Endodermal cell (in vitro differentiated cells): ENCODE results near the gene CLIP2. TPM values are rescaled to one million over a fixed set of nuclear protein-coding genes. Genes with fewer than 3 reads are reported as not detected.

Experiments
- DNase-seq: peaks from one replicate; pipeline ENCODE4 v3.0.0-alpha.2; 2017
- H3K27ac ChIP-seq: 2 replicates; pipeline ENCODE4 v1.5.1; 2013; ENCODE audit warnings: mild to moderate bottlenecking, low read depth, low read length, moderate library complexity
- H3K27me3 ChIP-seq: 2 replicates; pipeline ENCODE4 v1.6.1; 2013; ENCODE audit warnings: mild to moderate bottlenecking, low read length, moderate library complexity; ENCODE audit not compliant: insufficient read depth, control insufficient read depth, poor library complexity, severe bottlenecking
- H3K36me3 ChIP-seq: 2 replicates; pipeline ENCODE4 v1.7.0; 2013; ENCODE audit warnings: mild to moderate bottlenecking, low read length, moderate library complexity; ENCODE audit not compliant: control insufficient read depth, insufficient read depth
- H3K4me1 ChIP-seq: one replicate; pipeline ENCODE4 v1.7.0; 2013; ENCODE audit warnings: low read length; ENCODE audit not compliant: control insufficient read depth, insufficient read depth
- H3K4me3 ChIP-seq: 2 replicates; pipeline ENCODE4 v1.5.1; 2013; ENCODE audit warnings: mild to moderate bottlenecking, low read length, moderate library complexity
- H3K9ac ChIP-seq: 2 replicates; pipeline ENCODE4 v1.6.1; 2013; ENCODE audit warnings: mild to moderate bottlenecking, low read length, moderate library complexity; ENCODE audit not compliant: poor library complexity, severe bottlenecking; ENCODE audit errors: extremely low read depth
- H3K9me3 ChIP-seq: 2 replicates; pipeline ENCODE4 v1.6.1; 2013; ENCODE audit warnings: mild to moderate bottlenecking, low read length, moderate library complexity; ENCODE audit not compliant: control insufficient read depth
- H3K27ac Mint-ChIP-seq: 2 replicates; pipeline ENCODE4 v1.8.0; 2020; ENCODE audit warnings: mixed read lengths
- H3K27me3 Mint-ChIP-seq: 2 replicates; pipeline ENCODE4 v1.8.0; 2021; ENCODE audit warnings: mild to moderate bottlenecking, mixed read lengths; ENCODE audit not compliant: insufficient read depth
- H3K36me3 Mint-ChIP-seq: 2 replicates; pipeline ENCODE4 v1.8.0; 2020; ENCODE audit warnings: low read depth, mixed read lengths
- H3K4me1 Mint-ChIP-seq: 2 replicates; pipeline ENCODE4 v1.8.0; 2020; ENCODE audit warnings: mixed read lengths
- H3K4me3 Mint-ChIP-seq: 2 replicates; pipeline ENCODE4 v1.8.0; 2020; ENCODE audit warnings: mild to moderate bottlenecking, moderate library complexity, mixed read lengths
- H3K9me3 Mint-ChIP-seq: 2 replicates; pipeline ENCODE4 v1.8.0; 2020; ENCODE audit warnings: mild to moderate bottlenecking, mixed read lengths
- WGBS, 2 experiments: methylation state at CpG; one replicate each; pipeline versions ENCODE4 v1.1.5 to v1.1.7; 2013; ENCODE audit warnings: missing lambda C conversion rate in 2 of 2, mixed read lengths in 1 of 2; ENCODE audit not compliant: insufficient coverage in 1 of 2, insufficient read length in 1 of 2; 5-methylcytosine and 5-hydroxymethylcytosine counted together
- total RNA-seq, 2 donors: library from RNA; stranded (reverse); fragmentation: NEBNext Ultra II Directional in 1 of 2; extraction: Animal tissue kit (Norgen Biotek cat#: 25700) in 1 of 2; gene quantifications; 2 replicates in 1 of 2; 3 replicates in 1 of 2; pipeline ENCODE4 v1.2.1, GENCODE V29; 2021
- TF ChIP-seq, protein P1 (sequence below): fragments of 200-600 bp; sonication (generic); conservative IDR thresholded peaks from 2 replicates; pipeline ENCODE4 v1.5.0; 2021; ENCODE audit warnings: antibody characterized with exemption, mild to moderate bottlenecking

The CLIP2 gene
- total RNA-seq, 2 donors from 2014 or later, result 44.3 to 57.2 TPM

DNA sequence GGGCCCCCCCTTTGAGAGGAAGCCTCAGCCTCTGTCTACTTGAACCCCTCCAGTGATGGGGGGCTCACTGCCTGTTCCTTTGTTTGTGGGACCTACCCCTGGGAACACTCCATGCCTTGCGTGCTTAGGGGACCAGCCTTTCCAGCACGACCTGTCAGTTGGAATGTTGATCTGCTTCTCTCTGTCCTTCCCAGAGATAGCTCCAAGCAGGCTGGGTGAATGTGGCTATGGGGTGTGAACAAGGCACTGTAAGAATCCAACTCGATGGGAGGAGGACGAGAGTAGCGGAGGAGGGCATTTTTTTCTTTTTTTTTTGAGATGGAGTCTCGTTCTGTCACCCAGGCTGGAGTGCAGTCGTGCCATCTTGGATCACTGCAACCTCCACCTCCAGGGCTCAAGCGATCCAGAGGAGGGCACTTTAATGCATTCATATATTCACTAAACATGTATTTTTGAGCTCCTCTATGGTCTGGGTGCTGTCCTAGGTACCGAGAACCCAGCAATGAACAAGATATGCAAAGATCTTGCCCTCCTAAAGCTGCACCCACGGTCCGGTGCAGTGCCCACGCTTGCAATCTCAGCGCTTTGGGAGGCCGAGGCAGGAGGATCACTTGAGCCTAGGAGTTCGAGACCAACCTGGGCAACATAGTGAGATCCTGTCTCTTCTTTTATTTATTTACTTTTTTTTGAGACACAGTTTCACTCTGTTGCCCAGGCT is 8.5 kb downstream of the CLIP2 start:
- TF ChIP-seq, protein P1, sequence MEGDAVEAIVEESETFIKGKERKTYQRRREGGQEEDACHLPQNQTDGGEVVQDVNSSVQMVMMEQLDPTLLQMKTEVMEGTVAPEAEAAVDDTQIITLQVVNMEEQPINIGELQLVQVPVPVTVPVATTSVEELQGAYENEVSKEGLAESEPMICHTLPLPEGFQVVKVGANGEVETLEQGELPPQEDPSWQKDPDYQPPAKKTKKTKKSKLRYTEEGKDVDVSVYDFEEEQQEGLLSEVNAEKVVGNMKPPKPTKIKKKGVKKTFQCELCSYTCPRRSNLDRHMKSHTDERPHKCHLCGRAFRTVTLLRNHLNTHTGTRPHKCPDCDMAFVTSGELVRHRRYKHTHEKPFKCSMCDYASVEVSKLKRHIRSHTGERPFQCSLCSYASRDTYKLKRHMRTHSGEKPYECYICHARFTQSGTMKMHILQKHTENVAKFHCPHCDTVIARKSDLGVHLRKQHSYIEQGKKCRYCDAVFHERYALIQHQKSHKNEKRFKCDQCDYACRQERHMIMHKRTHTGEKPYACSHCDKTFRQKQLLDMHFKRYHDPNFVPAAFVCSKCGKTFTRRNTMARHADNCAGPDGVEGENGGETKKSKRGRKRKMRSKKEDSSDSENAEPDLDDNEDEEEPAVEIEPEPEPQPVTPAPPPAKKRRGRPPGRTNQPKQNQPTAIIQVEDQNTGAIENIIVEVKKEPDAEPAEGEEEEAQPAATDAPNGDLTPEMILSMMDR, result no peak
- Histone ChIP-seq H3K9ac (no peak overlapping the region), H3K9me3 (no peaks in the 10 kb centered on the region), H3K27ac (no peak overlapping the region), H3K27me3 (no peaks in the 10 kb centered on the region), H3K4me3 (no peak overlapping the region), H3K36me3 (peaks cover 8% of the 10 kb centered on the region), H3K4me1 (peaks cover 3% of the 10 kb centered on the region)
- Mint-ChIP-seq H3K9me3 (peaks cover 2% of the 10 kb centered on the region), H3K4me3 (no peak overlapping the region), H3K4me1 (peaks cover 22% of the 10 kb centered on the region), H3K27ac (peak overlapping the region; percentile 35), H3K36me3 (peaks cover 30% of the 10 kb centered on the region), H3K27me3 (no peaks in the 10 kb centered on the region)
- no peak for DNase-seq
- 95 to 96% methylated on average over 11 to 15 of the region's 15 CpGs for WGBS, 2 experiments

DNA sequence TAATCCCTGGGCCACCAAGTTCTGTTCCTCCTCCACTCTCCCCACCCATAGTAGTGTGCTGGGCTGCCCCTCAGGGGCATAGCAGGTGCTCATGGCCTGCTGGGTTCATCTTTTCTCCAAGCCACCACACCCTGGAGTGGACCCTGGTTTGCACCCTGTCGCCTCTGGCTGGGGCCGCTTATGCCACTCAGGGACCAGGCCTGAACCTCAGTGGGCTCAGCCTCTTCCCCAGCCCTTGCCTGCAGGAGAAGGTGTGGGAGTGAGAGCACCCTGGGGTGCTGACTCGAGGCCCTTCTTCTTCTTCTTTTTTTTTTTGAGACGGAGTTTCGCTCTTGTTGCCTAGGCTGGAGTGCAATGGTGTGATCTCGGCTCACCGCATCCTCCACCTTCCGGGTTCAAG is 10.2 kb downstream of the CLIP2 start:
- Mint-ChIP-seq H3K36me3 (peaks cover 30% of the 10 kb centered on the region), H3K4me3 (no peak overlapping the region), H3K27me3 (no peaks in the 10 kb centered on the region), H3K9me3 (peaks cover 2% of the 10 kb centered on the region), H3K4me1 (peaks cover 8% of the 10 kb centered on the region), H3K27ac (no peak overlapping the region)
- H3K4me1 ChIP-seq, result no peaks in the 10 kb centered on the region
- WGBS, 2 experiments, result 73 to 95% methylated on average over 3 to 8 of the region's 8 CpGs
- peaks cover 8% of the 10 kb centered on the region for H3K36me3 ChIP-seq
- no peak overlapping the region for H3K27ac ChIP-seq
- no peaks in the 10 kb centered on the region for H3K9me3 ChIP-seq
- DNase-seq, result no peak
- H3K4me3 ChIP-seq, result no peak overlapping the region
- H3K9ac ChIP-seq, result no peak overlapping the region
- TF ChIP-seq, protein P1, result no peak
- H3K27me3 ChIP-seq, result no peaks in the 10 kb centered on the region

DNA sequence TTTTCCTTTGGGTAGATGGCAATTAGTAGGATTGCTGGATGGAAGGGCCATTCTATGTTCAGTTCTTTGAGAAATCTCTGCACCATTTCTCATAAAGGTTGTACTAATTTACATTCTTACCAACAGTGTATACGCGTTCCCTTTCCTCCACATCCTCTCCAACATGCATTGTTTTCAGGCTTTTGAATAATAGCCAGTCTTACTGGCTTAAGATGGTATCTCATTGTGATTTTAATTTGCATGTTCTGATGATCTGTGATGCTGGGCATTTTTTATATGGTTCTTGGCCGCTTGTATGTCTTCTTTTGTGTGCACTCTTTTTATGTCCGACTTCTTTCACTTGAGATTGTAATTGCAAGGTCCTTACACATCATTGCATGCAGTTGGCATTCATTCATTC is 11.7 kb downstream of the CLIP2 start:
- peaks cover 22% of the 10 kb centered on the region for H3K36me3 Mint-ChIP-seq
- H3K9me3 ChIP-seq, result no peaks in the 10 kb centered on the region
- peaks cover 4% of the 10 kb centered on the region for H3K36me3 ChIP-seq
- H3K4me1 ChIP-seq, result no peaks in the 10 kb centered on the region
- no peak overlapping the region for H3K4me3 Mint-ChIP-seq
- no peaks in the 10 kb centered on the region for H3K27me3 Mint-ChIP-seq
- no peaks in the 10 kb centered on the region for H3K4me1 Mint-ChIP-seq
- no peak overlapping the region for H3K4me3 ChIP-seq
- H3K9ac ChIP-seq, result no peak overlapping the region
- TF ChIP-seq, protein P1, result no peak
- H3K27ac ChIP-seq, result no peak overlapping the region
- WGBS, 2 experiments, result 60 to 94% methylated on average over 1 to 4 of the region's 4 CpGs
- no peak for DNase-seq
- no peaks in the 10 kb centered on the region for H3K27me3 ChIP-seq
- H3K9me3 Mint-ChIP-seq, result peaks cover under 1% of the 10 kb centered on the region
- no peak overlapping the region for H3K27ac Mint-ChIP-seq
